22Rv1 (cell line): Measurements from ENCODE around the gene PRR15L.
"Not testable (repeated sequence)": the region's sequence is repeated elsewhere in the genome, so short reads cannot be mapped to it uniquely, and the experiment has no call there.

Experiments
- ZFX ChIP-seq: fragments of 450-650 bp; IDR thresholded peaks from 2 replicates; pipeline ENCODE4 v1.6.1; 2017; ENCODE audit warnings: antibody characterized with exemption, borderline replicate concordance
- TF ChIP-seq, protein P1 (sequence below): fragments of 450-650 bp; IDR thresholded peaks from 2 replicates; pipeline ENCODE4 v1.5.1; 2017; ENCODE audit warnings: mild to moderate bottlenecking

GRCh38 chr17:47988445-47988844 is 30.8 kb upstream of the PRR15L start:
- TF ChIP-seq ZFX = not testable (repeated sequence)
- TF ChIP-seq, protein P1, sequence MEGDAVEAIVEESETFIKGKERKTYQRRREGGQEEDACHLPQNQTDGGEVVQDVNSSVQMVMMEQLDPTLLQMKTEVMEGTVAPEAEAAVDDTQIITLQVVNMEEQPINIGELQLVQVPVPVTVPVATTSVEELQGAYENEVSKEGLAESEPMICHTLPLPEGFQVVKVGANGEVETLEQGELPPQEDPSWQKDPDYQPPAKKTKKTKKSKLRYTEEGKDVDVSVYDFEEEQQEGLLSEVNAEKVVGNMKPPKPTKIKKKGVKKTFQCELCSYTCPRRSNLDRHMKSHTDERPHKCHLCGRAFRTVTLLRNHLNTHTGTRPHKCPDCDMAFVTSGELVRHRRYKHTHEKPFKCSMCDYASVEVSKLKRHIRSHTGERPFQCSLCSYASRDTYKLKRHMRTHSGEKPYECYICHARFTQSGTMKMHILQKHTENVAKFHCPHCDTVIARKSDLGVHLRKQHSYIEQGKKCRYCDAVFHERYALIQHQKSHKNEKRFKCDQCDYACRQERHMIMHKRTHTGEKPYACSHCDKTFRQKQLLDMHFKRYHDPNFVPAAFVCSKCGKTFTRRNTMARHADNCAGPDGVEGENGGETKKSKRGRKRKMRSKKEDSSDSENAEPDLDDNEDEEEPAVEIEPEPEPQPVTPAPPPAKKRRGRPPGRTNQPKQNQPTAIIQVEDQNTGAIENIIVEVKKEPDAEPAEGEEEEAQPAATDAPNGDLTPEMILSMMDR = not testable (repeated sequence)
